MM.1S (cell line): ENCODE measurements around the gene PADI1.
A peak's percentile ranks its signal among the peaks of the same experiment; 100 is the strongest.

ENCODE experiments used
- DNase-seq: peaks from one replicate; pipeline ENCODE4 v3.0.0-alpha.2; 2015
- H2AFZ ChIP-seq: fragments of 300-600 bp; sonication (generic); 2 replicates; pipeline ENCODE4 v1.6.0; 2016; ENCODE audit warnings: antibody characterized with exemption, low read length
- H3F3A ChIP-seq: fragments of 300-600 bp; sonication (generic); 2 replicates; pipeline ENCODE4 v1.6.1; 2016; ENCODE audit warnings: mild to moderate bottlenecking, antibody characterized with exemption, low read length, moderate library complexity, mixed read lengths; ENCODE audit not compliant: insufficient read depth
- H3K27ac ChIP-seq: fragments of 300-600 bp; sonication (generic); 2 replicates; pipeline ENCODE4 v1.5.1; 2016; ENCODE audit warnings: mild to moderate bottlenecking, low read length
- H3K27me3 ChIP-seq: fragments of 300-600 bp; sonication (generic); replicated peaks from 2 replicates; pipeline ENCODE4 v1.6.0; 2016; ENCODE audit warnings: low read length; ENCODE audit not compliant: insufficient read depth
- H3K36me3 ChIP-seq: fragments of 300-600 bp; sonication (generic); replicated peaks from 2 replicates; pipeline ENCODE4 v1.6.1; 2016; ENCODE audit warnings: mild to moderate bottlenecking, low read length, mixed read lengths; ENCODE audit not compliant: insufficient read depth
- H3K4me1 ChIP-seq: fragments of 300-600 bp; sonication (generic); 2 replicates; pipeline ENCODE4 v1.6.1; 2016; ENCODE audit warnings: low read length, mixed read lengths
- H3K4me2 ChIP-seq: fragments of 300-600 bp; sonication (generic); 2 replicates; pipeline ENCODE4 v1.6.0; 2016; ENCODE audit warnings: low read depth, low read length
- H3K4me3 ChIP-seq: fragments of 300-600 bp; sonication (generic); 2 replicates; pipeline ENCODE4 v1.5.1; 2016; ENCODE audit warnings: low read length, mixed read lengths
- H3K79me2 ChIP-seq: fragments of 300-600 bp; sonication (generic); 2 replicates; pipeline ENCODE4 v1.6.1; 2016; ENCODE audit warnings: mixed run types, low read length, mixed read lengths
- H3K9ac ChIP-seq: fragments of 300-600 bp; sonication (generic); 2 replicates; pipeline ENCODE4 v1.6.1; 2016; ENCODE audit warnings: low read length, mixed read lengths
- H3K9me2 ChIP-seq: fragments of 300-600 bp; sonication (generic); replicated peaks from 2 replicates; pipeline ENCODE4 v1.6.1; 2016; ENCODE audit warnings: mild to moderate bottlenecking, low read length, mixed read lengths; ENCODE audit not compliant: insufficient read depth
- H3K9me3 ChIP-seq: fragments of 300-600 bp; sonication (generic); replicated peaks from 2 replicates; pipeline ENCODE4 v1.6.1; 2016; ENCODE audit warnings: mild to moderate bottlenecking, low read length, mixed read lengths; ENCODE audit not compliant: insufficient read depth
- H4K20me1 ChIP-seq: fragments of 300-600 bp; sonication (generic); 2 replicates; pipeline ENCODE4 v1.6.1; 2016; ENCODE audit warnings: mild to moderate bottlenecking, low read length, moderate library complexity, mixed read lengths; ENCODE audit not compliant: insufficient read depth
- CTCF ChIP-seq: fragments of 300-600 bp; sonication (generic); IDR thresholded peaks from 2 replicates; pipeline ENCODE4 v1.5.1; 2016; ENCODE audit warnings: antibody characterized with exemption, low read length, mixed read lengths
- EZH2 ChIP-seq: fragments of 300-600 bp; sonication (generic); optimal IDR thresholded peaks from 2 replicates; pipeline ENCODE3; 2017; ENCODE audit warnings: low read depth, mild to moderate bottlenecking, antibody characterized with exemption, low read length, mixed read lengths
- EZH2phosphoT487 ChIP-seq: fragments of 300-600 bp; sonication (generic); IDR thresholded peaks from 2 replicates; pipeline ENCODE4 v1.6.1; 2018; ENCODE audit warnings: antibody characterized with exemption, low read length

Gene PADI1

DNA sequence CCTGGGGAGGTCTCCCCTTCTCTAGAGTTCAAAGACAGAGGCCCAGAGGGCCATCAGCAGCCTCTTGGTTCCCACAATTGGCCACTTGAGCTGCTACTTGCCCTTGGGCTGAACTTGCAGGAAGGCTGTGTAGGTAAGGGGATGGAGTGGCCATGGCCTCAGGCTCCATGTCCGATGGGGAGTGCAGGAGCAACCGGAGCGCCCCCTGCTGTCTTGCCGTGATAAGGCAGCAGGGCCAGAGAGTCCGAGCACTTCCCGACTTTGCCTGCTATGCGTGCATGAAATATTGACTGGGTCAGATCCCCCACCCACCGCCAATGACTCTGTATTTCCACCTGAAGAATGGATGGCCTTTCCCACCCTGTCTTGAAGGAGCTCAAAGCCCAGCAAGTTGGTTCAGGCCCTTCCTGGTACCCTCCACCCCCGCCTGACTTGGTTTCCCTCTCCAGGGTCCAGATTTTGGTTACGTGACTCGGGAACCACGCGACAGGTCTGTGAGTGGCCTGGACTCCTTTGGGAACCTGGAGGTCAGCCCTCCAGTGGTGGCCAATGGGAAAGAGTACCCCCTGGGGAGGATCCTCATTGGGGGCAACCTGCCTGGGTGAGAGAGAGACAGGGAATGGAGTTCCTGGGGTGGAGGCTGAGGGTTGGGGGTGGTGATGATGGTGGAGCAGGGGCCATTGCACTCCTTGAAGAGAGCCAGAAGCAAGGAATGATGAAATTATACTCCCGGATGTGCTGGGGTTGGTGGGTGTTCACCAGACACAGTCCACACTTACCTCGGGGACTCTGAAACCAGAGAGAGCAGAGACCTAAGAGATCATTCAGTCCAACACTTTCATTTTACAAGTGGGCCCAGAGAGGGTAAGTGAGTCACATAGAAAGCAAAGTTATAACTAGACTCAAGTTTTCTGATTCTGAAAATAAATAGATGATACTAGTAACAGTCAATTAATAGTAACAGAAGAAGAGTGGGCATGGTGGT, 69.5 kb downstream of the PADI1 start:
- no peaks in the 10 kb centered on the region for H3F3A ChIP-seq
- H3K4me1 ChIP-seq: no peaks in the 10 kb centered on the region
- TF ChIP-seq CTCF: peak; percentile 64
- no peak for TF ChIP-seq EZH2phosphoT487
- H3K9ac ChIP-seq: no peak overlapping the region
- H2AFZ ChIP-seq: no peak overlapping the region
- no peaks in the 10 kb centered on the region for H3K36me3 ChIP-seq
- H3K4me3 ChIP-seq: no peak overlapping the region
- H3K27me3 ChIP-seq: peaks cover 88% of the 10 kb centered on the region
- H3K9me3 ChIP-seq: no peaks in the 10 kb centered on the region
- no peak overlapping the region for H3K27ac ChIP-seq
- H4K20me1 ChIP-seq: no peaks in the 10 kb centered on the region
- no peak overlapping the region for H3K4me2 ChIP-seq
- no peak for DNase-seq
- H3K79me2 ChIP-seq: no peaks in the 10 kb centered on the region
- no peaks in the 10 kb centered on the region for H3K9me2 ChIP-seq

GRCh38 chr1:17276568-17276967, 71.6 kb downstream of the PADI1 start:
- no peak for DNase-seq
- no peaks in the 10 kb centered on the region for H4K20me1 ChIP-seq
- H3K9me3 ChIP-seq: no peaks in the 10 kb centered on the region
- no peak overlapping the region for H3K9ac ChIP-seq
- no peak overlapping the region for H3K4me3 ChIP-seq
- H3F3A ChIP-seq: no peaks in the 10 kb centered on the region
- H3K4me1 ChIP-seq: no peaks in the 10 kb centered on the region
- no peak for TF ChIP-seq EZH2phosphoT487
- no peak for TF ChIP-seq EZH2
- no peak for TF ChIP-seq CTCF
- no peak overlapping the region for H3K4me2 ChIP-seq
- no peak overlapping the region for H2AFZ ChIP-seq
- H3K27me3 ChIP-seq: peaks cover 88% of the 10 kb centered on the region
- no peaks in the 10 kb centered on the region for H3K9me2 ChIP-seq
- no peaks in the 10 kb centered on the region for H3K79me2 ChIP-seq
- H3K36me3 ChIP-seq: no peaks in the 10 kb centered on the region
- H3K27ac ChIP-seq: no peak overlapping the region

- no peak overlapping the region for H3K27ac ChIP-seq
- H3F3A ChIP-seq: no peaks in the 10 kb centered on the region
- DNase-seq: no peak
- H3K9ac ChIP-seq: no peak overlapping the region
- H3K27me3 ChIP-seq: peaks cover 98% of the 10 kb centered on the region
- no peaks in the 10 kb centered on the region for H3K4me1 ChIP-seq
- no peaks in the 10 kb centered on the region for H3K9me3 ChIP-seq
- no peaks in the 10 kb centered on the region for H4K20me1 ChIP-seq
- H2AFZ ChIP-seq: no peak overlapping the region
- H3K9me2 ChIP-seq: no peaks in the 10 kb centered on the region
- TF ChIP-seq EZH2 (no peak), CTCF (no peak), EZH2phosphoT487 (no peak)
- H3K4me2 ChIP-seq: no peak overlapping the region
- no peaks in the 10 kb centered on the region for H3K79me2 ChIP-seq
- H3K4me3 ChIP-seq: no peak overlapping the region
- no peaks in the 10 kb centered on the region for H3K36me3 ChIP-seq
These were observed 72.7 kb downstream of the PADI1 start for GRCh38 chr1:17277511-17278159.
